Measurements from ENCODE around the gene RASGRP3. TPM values are rescaled to one million over a fixed set of nuclear protein-coding genes. Genes with fewer than 3 reads are reported as not detected.

Gene RASGRP3
- total and polyA plus RNA-seq, 9 of the 15 experiments (the other 6 are each of a cell fraction or from before 2014, with no cell fraction given), result 0.18 to 1.7 (median 1.2) TPM

DNA sequence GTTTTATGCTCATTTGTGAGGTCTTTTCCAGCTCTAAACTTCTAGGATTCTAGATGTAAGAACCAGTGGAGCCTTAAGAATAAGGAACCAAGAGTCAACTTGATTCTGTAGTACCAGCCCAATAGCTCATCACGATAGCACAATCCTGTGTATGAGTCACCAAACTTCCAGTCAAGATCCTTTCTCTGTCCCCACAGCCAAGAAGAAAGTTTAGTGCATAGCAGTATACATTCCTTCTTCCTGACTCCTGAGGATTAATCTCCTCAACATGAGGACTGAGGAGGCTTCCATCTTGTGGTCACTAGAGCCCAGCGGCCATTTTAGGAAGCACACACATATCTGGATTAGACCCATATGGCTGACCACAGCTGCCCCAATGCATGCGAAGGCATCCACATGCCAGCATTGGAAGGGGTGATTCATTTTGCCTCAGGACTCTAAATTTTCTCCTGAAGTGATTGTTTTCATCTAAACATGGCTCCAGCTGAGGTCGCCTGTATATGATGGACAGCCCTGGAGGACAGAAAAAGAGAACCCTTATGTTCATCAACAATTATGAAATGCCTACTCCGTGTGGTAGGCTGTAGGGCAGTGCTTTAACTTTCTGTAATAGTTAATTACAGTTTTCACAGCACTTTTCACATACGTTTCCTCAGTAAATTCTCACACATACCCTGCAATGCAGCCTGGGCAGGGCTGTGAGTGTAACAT lies 53.5 kb downstream of the RASGRP3 start (continued):
- TF ChIP-seq, protein P1, sequence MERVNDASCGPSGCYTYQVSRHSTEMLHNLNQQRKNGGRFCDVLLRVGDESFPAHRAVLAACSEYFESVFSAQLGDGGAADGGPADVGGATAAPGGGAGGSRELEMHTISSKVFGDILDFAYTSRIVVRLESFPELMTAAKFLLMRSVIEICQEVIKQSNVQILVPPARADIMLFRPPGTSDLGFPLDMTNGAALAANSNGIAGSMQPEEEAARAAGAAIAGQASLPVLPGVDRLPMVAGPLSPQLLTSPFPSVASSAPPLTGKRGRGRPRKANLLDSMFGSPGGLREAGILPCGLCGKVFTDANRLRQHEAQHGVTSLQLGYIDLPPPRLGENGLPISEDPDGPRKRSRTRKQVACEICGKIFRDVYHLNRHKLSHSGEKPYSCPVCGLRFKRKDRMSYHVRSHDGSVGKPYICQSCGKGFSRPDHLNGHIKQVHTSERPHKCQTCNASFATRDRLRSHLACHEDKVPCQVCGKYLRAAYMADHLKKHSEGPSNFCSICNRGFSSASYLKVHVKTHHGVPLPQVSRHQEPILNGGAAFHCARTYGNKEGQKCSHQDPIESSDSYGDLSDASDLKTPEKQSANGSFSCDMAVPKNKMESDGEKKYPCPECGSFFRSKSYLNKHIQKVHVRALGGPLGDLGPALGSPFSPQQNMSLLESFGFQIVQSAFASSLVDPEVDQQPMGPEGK (CRISPR knock-in tag; IDR thresholded peaks at IDR 0.05; ENCODE audit: borderline replicate concordance), result no peak
- no peak for TF ChIP-seq SMC3 (conservative IDR thresholded peaks at IDR 0.05; ENCODE audit: insufficient read depth, low read depth, low read length)
- TF ChIP-seq ZNF395 (CRISPR knock-in tag; IDR thresholded peaks at IDR 0.05), result peak; percentile 68; the same call in 1 of the 2 replicates
- TF ChIP-seq, protein P2, sequence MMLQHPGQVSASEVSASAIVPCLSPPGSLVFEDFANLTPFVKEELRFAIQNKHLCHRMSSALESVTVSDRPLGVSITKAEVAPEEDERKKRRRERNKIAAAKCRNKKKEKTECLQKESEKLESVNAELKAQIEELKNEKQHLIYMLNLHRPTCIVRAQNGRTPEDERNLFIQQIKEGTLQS (IDR thresholded peaks at IDR 0.05), result 0 out of 2 replicates have a peak, but pooled peaks have one; percentile 23
- TF ChIP-seq, protein P2 (CRISPR knock-in tag; conservative IDR thresholded peaks at IDR 0.05), result no peak
- TF ChIP-seq, protein P3, sequence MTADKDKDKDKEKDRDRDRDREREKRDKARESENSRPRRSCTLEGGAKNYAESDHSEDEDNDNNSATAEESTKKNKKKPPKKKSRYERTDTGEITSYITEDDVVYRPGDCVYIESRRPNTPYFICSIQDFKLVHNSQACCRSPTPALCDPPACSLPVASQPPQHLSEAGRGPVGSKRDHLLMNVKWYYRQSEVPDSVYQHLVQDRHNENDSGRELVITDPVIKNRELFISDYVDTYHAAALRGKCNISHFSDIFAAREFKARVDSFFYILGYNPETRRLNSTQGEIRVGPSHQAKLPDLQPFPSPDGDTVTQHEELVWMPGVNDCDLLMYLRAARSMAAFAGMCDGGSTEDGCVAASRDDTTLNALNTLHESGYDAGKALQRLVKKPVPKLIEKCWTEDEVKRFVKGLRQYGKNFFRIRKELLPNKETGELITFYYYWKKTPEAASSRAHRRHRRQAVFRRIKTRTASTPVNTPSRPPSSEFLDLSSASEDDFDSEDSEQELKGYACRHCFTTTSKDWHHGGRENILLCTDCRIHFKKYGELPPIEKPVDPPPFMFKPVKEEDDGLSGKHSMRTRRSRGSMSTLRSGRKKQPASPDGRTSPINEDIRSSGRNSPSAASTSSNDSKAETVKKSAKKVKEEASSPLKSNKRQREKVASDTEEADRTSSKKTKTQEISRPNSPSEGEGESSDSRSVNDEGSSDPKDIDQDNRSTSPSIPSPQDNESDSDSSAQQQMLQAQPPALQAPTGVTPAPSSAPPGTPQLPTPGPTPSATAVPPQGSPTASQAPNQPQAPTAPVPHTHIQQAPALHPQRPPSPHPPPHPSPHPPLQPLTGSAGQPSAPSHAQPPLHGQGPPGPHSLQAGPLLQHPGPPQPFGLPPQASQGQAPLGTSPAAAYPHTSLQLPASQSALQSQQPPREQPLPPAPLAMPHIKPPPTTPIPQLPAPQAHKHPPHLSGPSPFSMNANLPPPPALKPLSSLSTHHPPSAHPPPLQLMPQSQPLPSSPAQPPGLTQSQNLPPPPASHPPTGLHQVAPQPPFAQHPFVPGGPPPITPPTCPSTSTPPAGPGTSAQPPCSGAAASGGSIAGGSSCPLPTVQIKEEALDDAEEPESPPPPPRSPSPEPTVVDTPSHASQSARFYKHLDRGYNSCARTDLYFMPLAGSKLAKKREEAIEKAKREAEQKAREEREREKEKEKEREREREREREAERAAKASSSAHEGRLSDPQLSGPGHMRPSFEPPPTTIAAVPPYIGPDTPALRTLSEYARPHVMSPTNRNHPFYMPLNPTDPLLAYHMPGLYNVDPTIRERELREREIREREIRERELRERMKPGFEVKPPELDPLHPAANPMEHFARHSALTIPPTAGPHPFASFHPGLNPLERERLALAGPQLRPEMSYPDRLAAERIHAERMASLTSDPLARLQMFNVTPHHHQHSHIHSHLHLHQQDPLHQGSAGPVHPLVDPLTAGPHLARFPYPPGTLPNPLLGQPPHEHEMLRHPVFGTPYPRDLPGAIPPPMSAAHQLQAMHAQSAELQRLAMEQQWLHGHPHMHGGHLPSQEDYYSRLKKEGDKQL (CRISPR knock-in tag; IDR thresholded peaks at IDR 0.05; ENCODE audit: borderline replicate concordance), result no peak
- TF ChIP-seq CEBPG (CRISPR knock-in tag; IDR thresholded peaks at IDR 0.05), result no peak
- no peak for TF ChIP-seq CEBPG (tag; conservative IDR thresholded peaks at IDR 0.05 in 1 of 2, IDR thresholded peaks at IDR 0.05 in 1 of 2)
- TF ChIP-seq HLTF (IDR thresholded peaks at IDR 0.05), result no peak
- peak; percentile 60 for TF ChIP-seq FOSL1 (tag; conservative IDR thresholded peaks at IDR 0.05)
- TF ChIP-seq CBX1 (IDR thresholded peaks at IDR 0.05; ENCODE audit: low read depth), result no peak
- TF ChIP-seq ZKSCAN8 (CRISPR knock-in tag; IDR thresholded peaks at IDR 0.05), result 0 out of 2 replicates have a peak, but pooled peaks have one; percentile 14
- peak; percentile 9; the same call in 1 of the 2 replicates for TF ChIP-seq JUND (IDR thresholded peaks at IDR 0.05; ENCODE audit: borderline replicate concordance, low read depth, low read length)
- no peak for TF ChIP-seq JUND (tag; IDR thresholded peaks at IDR 0.05; ENCODE audit: borderline replicate concordance, low read depth, low read length)

All from K562 (cell line).